HG03139 (cell line): ENCODE results near the gene HAUS8.
"Not testable (repeated sequence)": the region's sequence is repeated elsewhere in the genome, so short reads cannot be mapped to it uniquely, and the experiment has no call there.

ENCODE experiments used
- ATAC-seq: cut with Tn5 transposase; IDR thresholded peaks from one replicate; pipeline ENCODE4 v1.9.1; 2021; ENCODE audit not compliant: unreplicated experiment

The HAUS8 gene, protein sequence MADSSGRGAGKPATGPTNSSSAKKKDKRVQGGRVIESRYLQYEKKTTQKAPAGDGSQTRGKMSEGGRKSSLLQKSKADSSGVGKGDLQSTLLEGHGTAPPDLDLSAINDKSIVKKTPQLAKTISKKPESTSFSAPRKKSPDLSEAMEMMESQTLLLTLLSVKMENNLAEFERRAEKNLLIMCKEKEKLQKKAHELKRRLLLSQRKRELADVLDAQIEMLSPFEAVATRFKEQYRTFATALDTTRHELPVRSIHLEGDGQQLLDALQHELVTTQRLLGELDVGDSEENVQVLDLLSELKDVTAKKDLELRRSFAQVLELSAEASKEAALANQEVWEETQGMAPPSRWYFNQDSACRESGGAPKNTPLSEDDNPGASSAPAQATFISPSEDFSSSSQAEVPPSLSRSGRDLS

DNA sequence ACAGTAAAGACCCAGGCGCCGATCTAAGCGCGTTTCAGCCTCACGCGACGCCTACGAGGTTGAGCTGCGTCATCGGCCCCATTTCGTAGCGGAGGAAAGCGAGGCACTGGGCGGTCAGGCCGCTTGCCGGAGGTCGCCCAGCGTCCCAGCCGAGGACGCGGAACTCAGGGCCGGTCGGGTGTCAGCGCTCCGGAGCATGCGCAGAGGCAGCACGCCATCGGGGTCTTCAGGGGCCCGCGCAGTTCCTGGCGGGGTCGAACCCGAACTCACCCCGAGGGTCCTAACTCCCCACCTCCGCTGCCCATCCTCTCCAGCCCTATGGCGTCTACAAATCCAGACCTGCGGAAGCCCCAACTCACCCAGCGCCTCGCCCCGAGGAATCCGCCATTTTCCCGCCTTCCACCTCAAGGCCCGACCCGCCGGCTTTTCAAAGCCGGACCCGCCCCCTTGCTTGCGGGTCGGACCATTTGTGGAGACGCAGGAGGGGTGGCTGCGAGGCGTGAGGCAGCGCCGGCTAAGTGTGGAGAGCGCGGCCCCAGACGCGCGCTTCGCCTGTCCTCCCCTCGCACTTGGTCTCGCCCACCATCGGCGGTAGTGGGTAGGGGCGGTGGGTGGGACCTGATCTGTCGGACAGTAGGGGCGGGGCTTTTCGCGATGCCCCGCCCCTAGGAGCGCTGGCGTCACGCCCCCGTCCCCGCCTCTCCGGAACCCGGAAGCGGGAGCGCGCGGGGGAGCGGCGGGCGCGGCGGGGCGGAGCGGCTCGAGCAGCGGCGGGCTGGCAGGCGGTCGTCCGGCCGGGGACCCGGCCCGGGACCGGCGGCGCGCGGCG is at the start of gene HAUS8, which contains the start of gene MYO9B:
Gene HAUS8 (minus strand): TSS at position 418 of the 829 bp plus-strand sequence. CDS start 30 bp downstream, at position 388.
Gene MYO9B (plus strand): TSS at position 743 of the 829 bp plus-strand sequence. CDS start 25,941 bp downstream, outside the sequence.
- peak; percentile 76 for ATAC-seq

DNA sequence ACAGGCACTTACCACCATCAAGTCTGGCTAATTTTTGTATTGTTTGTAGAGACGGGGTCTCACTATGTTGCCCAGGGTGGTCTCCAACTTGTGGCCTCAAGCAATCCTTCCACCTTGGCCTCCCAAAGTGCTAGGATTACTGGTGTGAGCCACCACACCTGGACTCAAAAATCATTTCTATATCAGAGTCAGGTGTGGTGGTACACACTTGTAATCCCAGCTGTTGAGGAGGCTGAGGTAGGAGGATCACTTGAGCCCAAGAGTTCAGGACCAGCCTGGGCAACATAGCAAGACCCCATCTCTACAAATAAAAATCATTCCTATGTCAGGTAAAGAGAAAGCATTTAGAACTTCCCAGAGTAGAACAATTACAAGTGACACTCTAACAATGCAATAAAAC is 48.8 kb upstream of the HAUS8 start:
- no peak for ATAC-seq

DNA sequence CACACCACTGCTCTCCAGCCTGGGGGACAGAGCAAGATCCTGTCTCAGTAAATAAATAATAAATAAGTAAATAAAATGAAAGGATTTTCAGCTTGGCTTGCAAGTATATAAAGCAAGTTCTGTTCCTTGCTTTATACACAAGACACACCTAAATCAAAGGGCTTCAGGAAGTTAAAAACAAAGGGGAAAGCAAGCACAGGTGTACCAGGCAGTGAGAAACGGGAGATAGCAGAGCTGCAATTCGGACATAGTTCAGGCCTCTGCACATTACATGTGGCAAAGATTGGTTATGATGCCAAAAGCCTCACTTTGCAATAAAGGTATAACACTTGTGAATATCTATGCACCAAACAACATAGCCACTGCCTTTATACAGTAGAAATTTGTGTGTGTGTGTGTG is 47.8 kb upstream of the HAUS8 start:
- ATAC-seq: no peak

DNA sequence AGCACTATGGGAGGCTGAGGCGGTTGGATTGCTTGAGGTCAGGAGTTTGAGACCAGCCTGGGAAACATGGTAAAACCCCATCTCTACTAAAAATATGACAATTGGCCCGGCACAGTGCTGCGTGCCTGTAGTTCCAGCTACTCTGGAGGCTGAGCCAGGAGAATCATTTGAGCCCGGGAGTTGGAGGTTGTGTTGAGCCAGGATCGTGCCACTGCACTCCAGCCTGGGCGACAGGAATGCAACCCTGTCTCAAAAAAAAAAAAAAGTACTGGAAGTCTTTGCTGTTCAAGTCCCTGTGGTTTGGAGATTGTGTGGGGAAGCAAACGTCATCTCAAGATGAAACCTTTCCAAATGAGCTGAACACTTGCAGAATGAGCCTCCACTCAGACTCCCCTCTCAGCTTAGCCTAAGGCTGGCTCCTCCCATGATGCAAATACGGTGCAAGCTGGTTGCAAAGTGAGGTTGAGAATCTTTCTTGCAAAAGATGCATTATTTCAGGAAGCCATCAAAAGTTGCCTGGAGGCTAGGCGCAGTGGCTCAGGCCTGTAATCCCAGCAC is 46.6 kb upstream of the HAUS8 start:
- ATAC-seq: no peak

DNA sequence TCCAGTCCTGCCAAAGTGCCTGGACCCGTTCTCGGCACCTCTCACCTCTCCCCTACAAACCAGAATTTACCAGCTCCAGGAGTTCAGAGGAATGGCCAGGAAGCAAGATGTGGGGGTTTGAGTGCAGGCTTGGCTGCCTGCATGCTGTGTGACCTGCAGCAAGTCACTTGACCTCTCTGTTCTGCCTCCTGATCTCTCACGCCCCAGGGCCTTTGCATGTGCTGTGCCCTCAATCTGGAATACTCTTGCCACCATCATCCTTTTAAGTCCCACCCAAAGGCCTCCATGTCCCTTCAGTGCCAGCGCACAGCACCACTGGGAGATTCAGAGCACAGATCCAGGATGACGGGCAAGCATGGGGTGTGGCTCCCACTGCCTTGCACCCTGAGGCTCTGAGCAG is 43.7 kb upstream of the HAUS8 start:
- no peak for ATAC-seq

DNA sequence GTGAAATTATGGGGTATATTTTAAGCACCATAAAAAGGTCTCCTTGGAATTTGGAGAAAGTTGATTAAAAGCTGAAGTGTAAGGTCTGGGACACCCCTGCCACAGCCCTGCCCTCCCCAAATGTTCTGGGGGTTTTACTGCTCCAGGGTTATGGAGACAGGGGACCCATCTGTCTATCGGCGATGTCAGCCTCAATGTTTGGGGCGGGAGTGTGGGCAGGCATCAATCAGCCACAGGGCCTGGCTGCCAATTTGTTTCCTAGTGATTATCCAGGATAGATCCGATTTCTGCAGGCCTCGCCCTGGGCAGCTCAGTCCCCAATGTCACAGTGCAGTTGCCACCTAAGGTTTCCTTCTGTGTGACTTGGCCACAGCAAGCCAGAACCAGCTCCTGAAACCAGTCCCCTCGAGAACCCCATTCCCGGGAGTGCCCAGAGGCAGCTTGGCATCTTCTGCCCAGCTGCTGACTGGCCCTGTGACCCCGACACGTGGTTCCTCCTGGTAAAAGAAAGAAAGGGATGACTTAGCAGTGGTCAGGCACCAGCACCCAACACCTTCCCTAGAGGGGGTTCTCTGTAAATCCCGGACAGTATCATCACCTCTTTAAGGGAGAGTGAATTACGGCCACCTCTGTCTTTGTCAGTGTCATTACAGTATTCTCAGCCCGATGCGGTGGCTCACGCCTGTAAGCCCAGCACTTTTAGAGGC is 41.9 kb upstream of the HAUS8 start:
- no peak for ATAC-seq

DNA sequence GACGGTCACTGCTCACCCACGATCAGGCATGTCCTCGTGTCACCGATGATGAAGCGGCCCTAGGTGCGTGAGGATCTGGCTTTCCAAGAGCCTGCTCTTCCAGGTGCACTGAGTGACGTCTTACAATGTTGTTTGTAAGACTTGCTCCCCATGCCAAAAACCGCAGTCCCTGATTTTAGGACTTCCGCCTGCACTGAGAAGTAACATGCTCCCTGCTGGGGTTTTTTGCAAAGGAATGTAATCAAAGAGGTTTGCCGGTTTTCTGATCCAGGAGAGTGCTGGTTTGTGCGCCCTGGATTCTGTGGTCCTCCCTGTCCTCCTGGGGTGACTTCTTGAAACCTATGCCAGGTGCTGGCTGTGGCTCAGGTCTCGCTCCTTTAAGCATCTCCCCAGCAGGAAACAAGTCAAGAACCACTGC is 39.2 kb upstream of the HAUS8 start:
- no peak for ATAC-seq

DNA sequence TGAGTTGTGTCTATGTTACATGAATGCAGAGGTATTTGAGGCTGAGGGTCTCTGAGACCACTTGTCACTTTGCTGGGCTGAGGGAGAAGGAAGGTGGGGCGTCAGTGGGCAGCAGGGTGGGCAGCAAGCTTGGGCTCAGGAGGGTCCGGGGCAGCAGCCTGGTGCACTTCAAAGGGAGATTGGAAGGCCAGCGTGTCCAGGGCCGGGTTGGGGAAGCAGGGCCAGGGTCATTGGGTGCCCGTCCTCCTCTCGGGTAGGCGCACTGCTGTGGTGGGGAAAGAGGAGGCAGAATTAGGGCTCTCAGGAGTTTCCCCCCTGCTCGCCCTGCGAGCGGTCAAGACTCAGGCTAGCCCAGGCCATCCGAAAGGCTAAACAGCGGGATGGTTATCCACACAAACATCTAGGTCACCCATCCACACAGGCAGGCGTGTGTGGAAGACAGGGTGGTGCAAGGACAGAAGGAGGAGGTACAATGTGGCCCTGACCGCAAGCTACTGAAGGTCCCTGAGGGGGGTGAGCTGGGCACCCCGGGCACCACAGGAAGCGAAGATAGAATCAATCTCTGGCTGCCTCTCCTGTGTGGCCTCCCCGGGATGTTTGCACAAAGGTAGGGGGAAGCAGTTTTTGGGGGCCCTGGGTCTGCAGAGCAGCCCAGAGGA is 38.0 kb upstream of the HAUS8 start:
- ATAC-seq: no peak

DNA sequence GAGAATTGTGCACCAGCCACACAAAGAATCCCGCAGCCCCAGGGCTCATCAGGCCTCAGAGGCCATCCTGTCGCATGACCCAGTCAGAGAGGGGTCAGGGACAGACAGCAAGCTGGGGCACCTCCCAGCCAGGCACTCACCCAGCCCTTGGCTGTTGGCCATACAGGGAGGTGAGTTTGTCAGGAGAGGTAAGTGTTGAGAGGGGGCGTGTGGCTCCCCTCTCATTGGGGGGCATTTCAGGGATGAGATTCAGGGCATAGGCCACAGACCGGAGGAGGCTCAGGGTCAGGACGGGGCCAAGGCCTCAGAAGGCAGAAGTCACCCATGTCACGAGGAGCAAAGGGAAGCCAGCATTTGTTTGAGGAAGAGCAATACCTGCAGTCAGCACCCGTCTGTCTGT is 37.4 kb upstream of the HAUS8 start:
- no peak for ATAC-seq

GRCh38 chr19:17112271-17112670 is 37.0 kb upstream of the HAUS8 start:
- no peak for ATAC-seq

- no peak for ATAC-seq
Observed at GRCh38 chr19:17111766-17112165, 36.5 kb upstream of the HAUS8 start.

DNA sequence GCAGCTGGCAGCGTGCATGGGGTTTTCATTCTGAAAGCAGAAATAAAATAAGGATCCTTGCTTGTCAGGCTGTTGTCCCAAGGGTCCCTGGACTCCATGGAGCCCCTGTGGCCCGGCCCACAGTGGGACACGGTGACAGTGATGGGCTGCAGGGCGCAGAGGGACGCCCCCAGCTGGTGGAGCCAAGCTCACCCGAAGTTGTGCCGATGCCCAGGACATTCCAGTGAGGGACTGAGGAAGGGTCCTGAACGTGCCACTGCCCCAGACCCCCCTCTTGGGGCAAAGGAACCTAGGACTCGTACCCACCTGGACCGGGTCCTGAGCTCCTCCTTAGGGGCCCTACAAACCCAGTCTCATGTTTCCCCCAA is 35.3 kb upstream of the HAUS8 start:
- no peak for ATAC-seq

DNA sequence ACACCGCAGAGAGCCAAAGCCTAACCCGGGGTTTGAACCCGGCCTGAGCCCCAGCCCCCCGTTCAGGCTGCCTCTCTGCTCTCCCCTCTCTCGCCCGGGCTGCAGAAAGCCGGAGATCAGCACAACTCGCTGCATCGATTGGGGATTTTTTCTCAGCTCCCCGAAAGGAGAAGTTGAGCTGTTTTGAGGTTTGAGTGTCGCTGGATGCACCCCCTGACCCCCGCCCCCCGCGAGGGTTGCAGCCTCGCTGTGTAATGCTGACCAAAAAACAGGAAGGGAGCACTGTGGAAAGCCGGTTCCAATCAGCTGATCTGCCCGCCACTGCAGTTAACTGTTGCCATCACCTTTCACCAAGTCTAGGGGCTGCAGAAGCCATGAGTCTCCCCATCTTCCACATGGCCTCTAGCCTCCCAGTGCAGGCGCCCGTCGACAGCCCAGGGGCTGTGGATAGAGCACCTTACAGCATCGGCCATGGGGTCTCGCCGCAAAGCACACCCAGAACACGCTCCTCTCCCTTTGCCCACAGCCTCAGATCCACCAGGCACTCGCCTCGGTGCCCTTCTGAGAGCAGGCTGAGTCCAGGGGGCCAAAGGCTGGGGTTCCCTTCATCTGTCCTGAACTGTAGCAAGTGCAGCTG is 34.8 kb upstream of the HAUS8 start:
- ATAC-seq: no peak

GRCh38 chr19:17109300-17109699 is 34.0 kb upstream of the HAUS8 start:
- no peak for ATAC-seq

GRCh38 chr19:17108453-17108784 is 33.2 kb upstream of the HAUS8 start:
- no peak for ATAC-seq

DNA sequence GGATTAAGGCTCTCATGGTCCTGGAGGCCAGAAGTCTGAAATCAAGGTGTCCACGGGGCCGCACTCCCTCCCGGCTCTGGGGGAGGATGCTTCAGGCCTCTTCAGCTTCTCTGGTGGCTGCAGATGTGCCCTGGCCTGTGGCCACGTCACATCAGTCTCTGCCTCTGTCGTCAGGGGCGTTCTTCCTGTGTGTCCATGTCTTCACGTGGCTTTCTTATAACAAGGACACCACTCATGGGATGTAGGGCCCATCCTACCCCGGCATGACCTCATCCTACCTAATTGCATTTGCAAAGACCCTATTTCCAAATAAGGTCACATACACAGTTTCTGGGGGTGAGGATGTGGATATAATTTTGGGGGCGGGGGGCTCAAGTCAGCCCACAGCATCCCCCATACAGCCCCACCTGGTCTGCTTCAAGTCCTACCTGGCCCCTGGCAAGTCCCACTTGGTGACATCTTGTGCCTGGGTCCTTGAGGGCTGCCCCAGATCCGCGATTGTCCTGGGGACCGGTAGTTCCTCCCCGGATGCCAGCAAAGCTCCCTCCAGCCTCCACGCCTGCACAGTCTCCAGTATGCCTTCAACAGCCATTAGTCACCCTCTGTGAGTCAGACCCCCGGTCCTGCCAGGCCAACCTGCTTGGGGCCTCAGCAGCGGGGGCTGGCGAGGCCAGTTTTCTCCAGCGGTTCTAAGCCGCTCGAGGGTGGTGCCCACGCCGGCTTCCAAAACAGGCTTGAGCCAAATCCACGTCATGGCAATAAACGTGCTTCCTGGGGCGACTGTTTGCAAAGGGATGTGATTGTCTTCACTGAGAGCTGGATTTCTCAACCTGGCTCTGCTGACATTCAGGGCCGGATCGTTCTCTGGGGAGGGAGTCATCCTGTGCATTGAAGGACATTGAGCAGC is 32.5 kb upstream of the HAUS8 start:
- ATAC-seq: no peak

- not testable (repeated sequence) for ATAC-seq
Observed at GRCh38 chr19:17106964-17107363, 31.7 kb upstream of the HAUS8 start.

- ATAC-seq: no peak
Observed at GRCh38 chr19:17105556-17105955, 30.3 kb upstream of the HAUS8 start.

GRCh38 chr19:17104679-17105078 is 29.4 kb upstream of the HAUS8 start:
- ATAC-seq: no peak
